Activated CD4-positive, alpha-beta T cell treated with anti-CD3 and anti-CD28 coated beads, Interleukin-2, Interleukin-6, amounts not matched to agents 100 ng/mL and 50 ng/mL, durations not matched to agents 16 hours and 8 hours (primary cell): ENCODE data around the gene TMEM238.
A peak's percentile ranks its signal among the peaks of the same experiment; 100 is the strongest.

Experiments
- DNase-seq: peaks from one replicate; pipeline ENCODE4 v3.0.0-alpha.2; 2020

Gene TMEM238

DNA sequence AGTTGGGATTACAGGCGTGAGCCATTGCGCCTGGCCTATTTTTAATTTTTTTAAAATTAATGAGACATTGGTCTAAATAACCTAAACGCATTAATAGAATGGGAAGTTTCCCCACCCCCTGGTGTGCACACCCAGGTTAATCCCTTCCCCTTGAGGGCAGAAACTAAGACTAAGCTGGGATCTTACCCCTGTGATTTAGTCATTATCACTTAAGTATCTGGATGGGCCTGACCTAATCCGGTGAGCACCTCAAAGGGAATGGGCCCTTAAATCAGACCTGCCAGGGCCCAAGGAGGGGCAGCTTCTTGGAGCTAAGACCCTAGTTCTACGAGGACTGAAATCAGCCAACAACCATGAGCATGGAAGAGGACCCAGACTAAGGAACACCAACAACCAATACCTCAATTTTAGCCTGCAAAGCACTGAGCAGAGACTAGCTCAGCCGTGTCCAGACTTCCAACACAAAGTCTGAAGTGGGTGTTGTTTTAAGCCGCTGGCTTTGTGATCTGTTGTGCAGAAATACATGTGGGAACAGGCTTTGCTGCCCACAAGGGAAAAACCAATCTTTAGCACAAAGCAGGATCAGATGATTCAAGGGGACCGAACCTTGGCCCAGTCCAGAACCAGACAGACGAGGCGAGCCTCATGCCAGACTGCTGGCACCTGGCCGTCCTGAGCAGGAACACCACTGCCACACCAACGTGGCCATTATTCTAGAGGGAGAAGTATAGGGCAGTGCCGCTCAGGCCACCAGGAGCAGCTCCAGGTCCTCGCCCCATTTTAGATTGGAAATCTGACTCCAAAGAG lies 16.4 kb upstream of the TMEM238 start:
- no peak for DNase-seq

- peak; percentile 66 for DNase-seq
Measured at GRCh38 chr19:55398200-55398925, 14.3 kb upstream of the TMEM238 start.

DNA sequence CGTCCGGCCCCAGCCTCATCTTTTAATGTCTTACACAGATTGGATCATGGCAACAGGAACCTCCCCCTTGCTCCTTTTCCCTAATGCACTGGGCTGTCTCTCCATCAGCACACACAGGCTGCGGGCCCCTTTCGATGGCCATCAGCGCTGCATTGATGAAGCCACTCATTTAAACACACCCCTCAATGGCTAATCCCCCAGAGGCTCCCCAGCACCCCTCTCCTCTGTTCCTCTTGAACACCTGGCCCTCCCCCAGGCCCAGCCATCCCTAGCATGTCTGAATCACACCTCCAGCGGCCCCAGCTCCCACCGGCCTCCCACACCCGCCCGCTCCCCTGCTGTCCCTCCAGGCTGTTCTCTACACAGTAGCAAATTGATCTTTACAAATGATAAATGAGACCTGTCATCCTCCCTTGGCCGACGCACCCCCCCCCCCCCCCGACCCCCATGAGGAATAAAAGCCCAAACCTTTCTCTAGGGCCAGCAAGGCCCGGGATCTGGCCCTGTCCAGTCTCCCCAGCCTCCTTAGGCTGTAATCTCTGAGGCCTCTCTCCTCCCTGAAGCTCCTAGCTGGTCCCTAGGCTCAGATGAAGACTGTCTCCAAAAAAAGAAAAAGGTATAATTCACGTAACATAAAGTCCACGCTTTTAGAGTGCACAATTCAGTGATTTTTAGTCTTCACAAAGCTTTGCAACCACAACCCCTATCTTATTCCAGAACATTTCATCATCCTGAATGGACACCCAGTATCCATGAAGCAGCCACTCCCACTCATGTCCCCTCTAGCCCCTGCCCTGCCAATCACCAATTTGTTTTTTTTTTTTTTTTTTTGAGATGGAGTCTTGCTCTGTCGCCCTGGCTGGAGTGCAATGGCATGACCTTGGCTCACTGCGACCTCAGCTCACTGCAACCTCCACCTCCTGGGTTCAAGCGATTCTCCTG lies 9.0 kb upstream of the TMEM238 start:
- no peak for DNase-seq

- DNase-seq, result no peak
Measured at GRCh38 chr19:55391702-55392615, 7.9 kb upstream of the TMEM238 start.

DNA sequence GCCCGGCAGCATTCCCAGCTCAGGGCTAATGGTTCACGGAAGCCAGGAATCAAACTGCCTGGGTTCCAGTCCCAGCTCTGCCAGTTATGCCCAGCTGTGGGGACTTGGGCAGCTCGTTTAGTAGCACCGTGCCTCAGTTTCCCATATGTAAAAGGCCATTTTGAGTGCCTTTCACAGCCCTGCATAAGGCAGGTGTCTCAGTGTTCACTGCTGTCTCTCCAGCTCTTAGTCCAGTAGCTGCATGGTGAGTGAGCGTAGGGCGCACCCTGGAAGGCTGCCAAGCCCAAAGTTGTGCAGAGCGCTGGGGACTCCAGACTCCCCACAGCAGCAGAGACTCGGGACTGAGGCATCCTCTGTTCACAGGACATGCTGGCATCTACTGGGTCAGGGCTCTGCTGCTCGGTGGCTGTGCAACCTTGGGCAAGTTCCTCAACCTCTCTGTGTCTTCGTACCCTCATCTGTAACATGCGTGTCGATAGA lies 7.1 kb upstream of the TMEM238 start:
- no peak for DNase-seq

DNA sequence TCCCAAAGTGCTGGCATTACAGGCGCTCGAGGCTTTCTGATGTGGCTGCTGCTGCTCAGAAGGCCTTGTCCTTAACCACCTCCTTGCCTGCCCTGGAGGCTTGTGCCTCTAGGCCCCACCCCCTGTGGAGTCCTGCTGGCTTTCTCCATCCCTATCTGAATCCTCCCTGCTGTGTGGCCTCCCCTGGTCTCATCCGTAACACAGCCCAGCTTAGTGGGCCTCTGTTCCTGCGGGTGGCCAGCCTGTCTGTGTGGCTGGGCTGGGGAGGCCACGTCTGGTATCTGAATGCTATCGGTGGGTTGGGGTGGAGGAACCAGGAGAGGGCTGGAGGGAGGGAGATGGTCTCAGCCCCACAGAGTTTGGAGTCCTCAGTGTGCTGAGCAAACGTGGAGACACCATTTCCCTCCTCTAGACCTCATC lies 6.4 kb upstream of the TMEM238 start:
- DNase-seq, result no peak

GRCh38 chr19:55389386-55390317 lies 5.6 kb upstream of the TMEM238 start:
- no peak for DNase-seq

DNA sequence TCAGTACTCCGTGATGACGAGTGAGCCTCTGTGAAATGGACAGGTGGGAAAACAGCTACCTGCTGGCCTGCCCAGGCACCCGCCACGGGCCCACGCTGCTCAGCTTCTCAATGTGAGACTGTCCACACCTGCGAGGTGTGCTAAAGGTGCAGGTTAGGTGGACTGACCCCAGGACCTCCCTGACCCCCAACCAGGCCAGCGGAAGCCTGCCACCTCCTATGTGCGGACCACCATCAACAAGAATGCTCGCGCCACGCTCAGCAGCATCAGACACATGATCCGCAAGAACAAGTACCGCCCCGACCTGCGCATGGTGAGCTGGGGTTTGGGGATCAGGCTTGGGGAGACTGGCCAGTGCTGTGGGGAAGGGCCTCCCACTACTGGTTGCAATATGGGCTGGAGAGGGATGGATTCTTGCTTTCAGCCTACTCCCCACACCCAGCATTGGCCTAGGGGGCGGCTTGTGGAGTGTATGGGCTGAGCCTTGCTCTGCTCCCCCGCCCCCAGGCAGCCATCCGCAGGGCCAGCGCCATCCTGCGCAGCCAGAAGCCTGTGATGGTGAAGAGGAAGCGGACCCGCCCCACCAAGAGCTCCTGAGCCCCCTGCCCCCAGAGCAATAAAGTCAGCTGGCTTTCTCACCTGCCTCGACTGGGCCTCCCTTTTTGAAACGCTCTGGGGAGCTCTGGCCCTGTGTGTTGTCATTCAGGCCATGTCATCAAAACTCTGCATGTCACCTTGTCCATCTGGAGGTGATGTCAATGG lies 3.8 kb upstream of the TMEM238 start:
- no peak for DNase-seq

DNA sequence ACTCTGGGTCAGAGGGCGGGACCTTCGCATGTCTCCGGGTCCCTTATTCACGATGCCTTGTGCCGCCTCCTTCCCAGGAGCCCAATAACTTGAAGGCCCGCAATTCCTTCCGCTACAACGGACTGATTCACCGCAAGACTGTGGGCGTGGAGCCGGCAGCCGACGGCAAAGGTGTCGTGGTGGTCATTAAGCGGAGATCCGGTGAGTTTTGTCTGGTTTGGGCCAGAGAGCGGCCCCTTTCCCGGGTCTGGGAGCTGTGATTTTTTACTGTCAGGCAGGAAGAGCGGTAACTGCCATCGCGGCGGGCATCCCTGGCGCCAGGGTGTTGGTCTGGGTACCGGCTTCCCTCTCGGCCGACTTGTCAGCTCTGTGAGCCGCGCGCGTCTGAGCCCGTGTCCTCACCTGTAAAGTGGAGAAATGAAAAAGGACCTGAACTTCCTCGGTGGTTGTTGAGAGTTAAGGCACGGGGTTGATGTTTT lies 2.4 kb upstream of the TMEM238 start:
- DNase-seq, result no peak

GRCh38 chr19:55385724-55386492 lies 1.8 kb upstream of the TMEM238 start, which contains the start of gene RPL28:
Gene RPL28, plus strand, starts transcription at chr19:55385932. Its CDS starts 426 bp downstream, at chr19:55386358.
- peak; percentile 99 for DNase-seq

DNA sequence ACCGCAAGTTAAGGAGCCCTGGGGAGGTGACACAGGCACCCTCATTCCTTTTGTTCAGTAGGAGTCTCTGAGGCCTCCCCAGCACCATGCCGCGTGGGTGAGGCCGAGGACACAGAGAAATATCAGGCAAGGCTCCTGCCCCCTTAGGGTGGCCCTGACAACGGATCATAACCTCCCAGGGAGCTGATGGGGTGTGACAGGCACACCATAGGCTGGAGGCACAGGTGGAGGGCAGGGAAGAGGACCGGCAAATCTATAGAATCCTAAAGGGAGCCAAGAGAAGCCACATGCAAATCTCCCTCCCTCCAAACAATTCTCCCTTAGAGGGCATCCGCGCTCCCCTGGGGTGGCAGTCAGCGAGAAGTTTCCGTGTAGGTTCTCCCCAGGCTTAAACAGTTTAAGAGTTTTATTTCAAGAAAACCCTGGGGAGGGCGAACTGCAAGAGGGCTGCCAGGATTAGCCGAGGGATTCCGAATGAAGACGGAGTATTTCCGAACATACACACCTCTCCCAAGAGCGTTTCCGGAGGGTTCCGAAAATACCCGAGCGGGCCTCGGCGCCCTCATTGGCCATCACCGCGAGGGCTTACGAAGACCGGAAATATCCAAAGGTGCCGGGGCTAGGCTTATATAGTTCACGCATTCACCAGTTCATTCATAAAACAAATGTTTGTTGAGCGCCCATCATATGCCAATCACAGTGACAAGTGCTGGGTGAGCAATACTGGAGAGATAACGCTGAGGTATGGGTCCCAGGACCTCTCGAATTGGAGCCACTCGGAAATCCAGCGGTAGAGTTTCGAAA lies 1.0 kb upstream of the TMEM238 start:
- DNase-seq, result peak; percentile 98

GRCh38 chr19:55383279-55384130 lies 587 bp downstream of the TMEM238 start:
- DNase-seq, result peak; percentile 68

DNA sequence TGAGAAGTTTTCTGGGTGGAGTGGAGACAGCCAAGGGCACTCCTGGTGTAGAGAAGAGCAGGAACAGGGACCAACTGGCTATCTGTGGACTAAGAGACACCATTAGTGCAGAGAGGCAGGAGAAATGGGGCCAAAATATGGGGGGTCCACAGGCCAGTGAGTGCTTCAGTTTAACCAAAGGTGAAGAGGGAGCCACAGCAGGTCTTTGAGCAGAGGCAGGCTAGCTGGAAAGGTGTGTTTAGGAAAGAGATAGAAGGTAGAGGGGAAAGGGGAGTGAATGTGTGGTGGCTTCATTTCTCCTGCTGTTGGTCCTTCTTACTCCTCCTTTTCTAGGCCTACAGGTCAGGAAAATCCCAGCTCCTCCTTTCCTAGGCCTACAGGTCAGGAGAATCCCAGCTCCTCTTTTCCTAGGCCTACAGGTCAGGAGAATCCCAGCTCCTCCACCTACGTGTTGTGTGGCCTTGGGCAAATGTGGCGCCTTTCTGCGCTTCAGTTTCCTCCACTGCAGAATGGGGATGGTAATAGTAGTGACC lies 1.5 kb downstream of the TMEM238 start:
- no peak for DNase-seq

DNA sequence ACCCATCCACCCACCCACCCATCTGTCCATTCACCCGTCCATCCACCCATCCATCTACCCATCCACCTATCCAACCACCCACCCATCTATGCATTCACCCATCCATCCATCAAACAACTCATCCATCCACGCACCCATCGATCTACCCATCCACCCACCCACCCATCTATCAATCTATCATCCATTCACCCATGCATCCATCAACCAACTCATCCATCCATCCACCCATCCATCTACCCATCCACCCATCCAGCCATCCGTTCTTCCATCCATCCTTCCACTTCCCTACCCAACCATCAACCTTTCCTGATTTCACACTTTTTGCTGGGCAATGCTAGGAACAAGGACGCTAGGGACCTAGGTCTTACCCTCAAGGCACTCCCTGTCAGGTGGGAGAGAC lies 2.1 kb downstream of the TMEM238 start:
- DNase-seq, result no peak

- no peak for DNase-seq
Measured at GRCh38 chr19:55379174-55379573, 4.9 kb downstream of the TMEM238 start.

DNA sequence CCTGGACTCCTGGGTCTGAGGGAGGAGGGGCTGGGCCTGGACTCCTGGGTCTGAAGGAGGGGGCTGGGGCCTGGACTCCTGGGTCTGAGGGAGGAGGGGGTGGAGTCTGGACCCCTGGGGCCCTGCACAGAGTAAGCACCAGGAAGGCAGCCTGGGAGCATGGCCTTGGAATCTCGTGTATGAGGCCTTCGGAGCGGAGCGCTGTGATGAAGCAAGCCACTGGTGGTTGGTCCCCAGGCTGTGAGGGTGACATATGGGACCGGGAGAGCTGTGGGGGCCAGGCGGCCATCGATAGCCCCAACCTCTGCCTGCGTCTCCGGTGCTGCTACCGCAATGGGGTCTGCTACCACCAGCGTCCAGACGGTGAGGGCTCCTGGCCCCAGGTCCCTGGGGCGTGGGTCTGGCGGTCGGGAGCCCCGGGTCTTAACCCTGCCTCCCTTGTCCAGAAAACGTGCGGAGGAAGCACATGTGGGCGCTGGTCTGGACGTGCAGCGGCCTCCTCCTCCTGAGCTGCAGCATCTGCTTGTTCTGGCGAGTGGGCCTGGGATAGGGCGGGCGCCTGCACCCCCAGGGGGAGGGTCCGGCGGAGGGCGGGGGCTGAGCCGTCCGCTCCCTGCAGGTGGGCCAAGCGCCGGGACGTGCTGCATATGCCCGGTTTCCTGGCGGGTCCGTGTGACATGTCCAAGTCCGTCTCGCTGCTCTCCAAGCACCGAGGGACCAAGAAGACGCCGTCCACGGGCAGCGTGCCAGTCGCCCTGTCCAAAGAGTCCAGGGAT lies 6.5 kb downstream of the TMEM238 start:
- no peak for DNase-seq
